Endothelial cell of umbilical vein (primary cell): ENCODE results near the gene RCOR1. TPM values are rescaled to one million over a fixed set of nuclear protein-coding genes. Genes with fewer than 3 reads are reported as not detected.

ENCODE experiments used
- BruUV-seq: library from RNA; stranded (reverse); fragments of 400-500 nt; replicated peaks from 2 replicates; lab custom pipeline; 2021; lab: Mats Ljungman, UMichigan
- CTCF ChIA-PET: fragments of 300-600, 350-600 bp; sonication (Branson Sonifier 250); formaldehyde crosslinking; loops from one replicate; lab custom pipeline; 2021; ENCODE audit warnings: antibody characterized with exemption, inconsistent platforms; lab: Charles Lee
- POLR2A ChIA-PET: fragments of 300-600, 350-600 bp; sonication (Branson Sonifier 250); formaldehyde crosslinking; loops from one replicate; lab custom pipeline; 2021; ENCODE audit warnings: antibody characterized with exemption, inconsistent platforms; lab: Charles Lee
- DNase-seq: peaks from one replicate; pipeline ENCODE4 v3.0.0-alpha.2; 2011; ENCODE audit warnings: low read depth, low spot score
- FAIRE-seq: peaks from 2 replicates; lab custom pipeline; 2011; peaks lifted over from hg19 to GRCh38; lab: Jason Lieb, UNC
- H2AFZ ChIP-seq: 2 replicates; pipeline ENCODE4 v1.6.0; 2012; ENCODE audit warnings: low read depth, low read length, control low read depth, inconsistent platforms
- H3K27ac ChIP-seq: 2 replicates; pipeline ENCODE4 v1.5.1; 2011; ENCODE audit warnings: low read depth, mild to moderate bottlenecking, control low read depth, low read length, moderate library complexity; ENCODE audit not compliant: insufficient read depth
- H3K27me3 ChIP-seq, 2 experiments: 2 replicates each; pipeline versions ENCODE4 v1.6.0 to v1.6.1; 2011; ENCODE audit warnings: low read length in 2 of 2, mixed read lengths in 1 of 2; ENCODE audit not compliant: control insufficient read depth in 2 of 2, insufficient read depth in 2 of 2
- H3K36me3 ChIP-seq, 2 experiments: 2 replicates in 1 of 2; 3 replicates in 1 of 2; pipeline ENCODE4 v1.5.1; 2011; ENCODE audit warnings: low read length in 2 of 2, mild to moderate bottlenecking in 1 of 2, moderate library complexity in 1 of 2; ENCODE audit not compliant: control insufficient read depth in 2 of 2, insufficient read depth in 2 of 2; ENCODE audit errors: extremely low read depth in 1 of 2
- H3K4me1 ChIP-seq: 3 replicates; pipeline ENCODE4 v1.5.1; 2011; ENCODE audit warnings: mild to moderate bottlenecking, low read length; ENCODE audit not compliant: control insufficient read depth, insufficient read depth; ENCODE audit errors: extremely low read depth
- H3K4me2 ChIP-seq: 2 replicates; pipeline ENCODE4 v1.6.1; 2011; ENCODE audit warnings: low read length, control low read depth, mixed read lengths; ENCODE audit not compliant: insufficient read depth
- H3K4me3 ChIP-seq, 3 experiments: fragments of 200-600 bp in 1 of 3; sonication (generic), shearing (Covaris generic) in 1 of 3; replicated peaks in 1 of 3; 2 replicates each; pipeline ENCODE4 v1.5.1; 2011 to 2016; ENCODE audit warnings: control low read depth in 3 of 3, low read length in 3 of 3, mild to moderate bottlenecking in 2 of 3, inconsistent platforms in 1 of 3, low read depth in 1 of 3, moderate library complexity in 1 of 3; ENCODE audit not compliant: insufficient read depth in 1 of 3
- H3K79me2 ChIP-seq: 2 replicates; pipeline ENCODE4 v1.6.0; 2012; ENCODE audit warnings: low read length, inconsistent platforms; ENCODE audit not compliant: control insufficient read depth, insufficient read depth
- H3K9ac ChIP-seq: replicated peaks from 2 replicates; pipeline ENCODE3; 2011; ENCODE audit warnings: low read length, control low read depth; ENCODE audit not compliant: insufficient read depth; ENCODE audit errors: extremely low read depth
- H3K9me1 ChIP-seq: replicated peaks from 3 replicates; pipeline ENCODE4 v1.6.0; 2011; ENCODE audit warnings: mild to moderate bottlenecking, low read length; ENCODE audit not compliant: control insufficient read depth, insufficient read depth; ENCODE audit errors: extremely low read depth
- H3K9me3 ChIP-seq: replicated peaks from 2 replicates; pipeline ENCODE4 v1.5.1; 2012; ENCODE audit warnings: low read length, inconsistent platforms; ENCODE audit not compliant: control insufficient read depth, insufficient read depth
- H4K20me1 ChIP-seq: replicated peaks from 2 replicates; pipeline ENCODE3; 2011; ENCODE audit warnings: mild to moderate bottlenecking, low read length; ENCODE audit not compliant: control insufficient read depth, insufficient read depth; ENCODE audit errors: extremely low read depth
- FOS ChIP-seq: IDR thresholded peaks from 2 replicates; pipeline ENCODE4 v1.6.1; 2011; ENCODE audit warnings: mild to moderate bottlenecking, low read length, moderate library complexity, borderline replicate concordance; ENCODE audit not compliant: insufficient read depth
- JUN ChIP-seq: IDR thresholded peaks from 2 replicates; pipeline ENCODE4 v1.6.1; 2011; ENCODE audit warnings: borderline replicate concordance, low read depth; ENCODE audit not compliant: insufficient read length, insufficient read depth
- MAX ChIP-seq: IDR thresholded peaks from 2 replicates; pipeline ENCODE4 v1.6.1; 2011; ENCODE audit not compliant: insufficient read depth, insufficient read length
- POLR2A ChIP-seq: IDR thresholded peaks from 2 replicates; pipeline ENCODE4 v1.6.1; 2012; ENCODE audit warnings: low read depth, mild to moderate bottlenecking, control low read depth, low read length
- POLR2AphosphoS5 ChIP-seq: IDR thresholded peaks from 2 replicates; pipeline ENCODE4 v1.6.1; 2012; ENCODE audit warnings: low read depth, mild to moderate bottlenecking, control low read depth, low read length, moderate library complexity; ENCODE audit not compliant: insufficient read depth
- dilution Hi-C: fragments of 300-500 bp; cut with MboI; formaldehyde crosslinking; loops from one replicate; pipeline ENCODE4 v1.15.0; 2019; ENCODE audit warnings: low sequenced_read_pairs; ENCODE audit not compliant: extremely low pct_ligation_motif_present
- intact Hi-C: fragments of 100-400 bp; cut with micrococcal nuclease; formaldehyde crosslinking; loops from one replicate; pipeline ENCODE4 v1.10.0; 2022
- polyA plus RNA-seq, 4 experiments: library from polyadenylated mRNA; depleted of rRNA in 3 of 4; stranded (reverse) in 3 of 4; unstranded in 1 of 4; fragments of >200 nt; gene quantifications; 2 replicates each; pipeline versions ENCODE4 v1.2.1 to v1.2.3, GENCODE V29; 2011 to 2012; ENCODE audit warnings: missing spikeins in 1 of 4
- small RNA-seq: library from RNA; depleted of rRNA; stranded (forward); fragments of <200 nt; gene quantifications from one replicate; pipeline ENCODE3, GENCODE V24; 2012; ENCODE audit warnings: low replicate concordance, low read depth; ENCODE audit not compliant: insufficient read depth, insufficient read length
- total RNA-seq: library from RNA; stranded (reverse); gene quantifications from 2 replicates; pipeline ENCODE4 v1.2.3, GENCODE V29; 2021

The RCOR1 gene
- total and polyA plus RNA-seq, 2 donors (not counting 3 experiments of a cell fraction or from before 2014, with no cell fraction given) = 15.6 to 32.2 TPM

DNA sequence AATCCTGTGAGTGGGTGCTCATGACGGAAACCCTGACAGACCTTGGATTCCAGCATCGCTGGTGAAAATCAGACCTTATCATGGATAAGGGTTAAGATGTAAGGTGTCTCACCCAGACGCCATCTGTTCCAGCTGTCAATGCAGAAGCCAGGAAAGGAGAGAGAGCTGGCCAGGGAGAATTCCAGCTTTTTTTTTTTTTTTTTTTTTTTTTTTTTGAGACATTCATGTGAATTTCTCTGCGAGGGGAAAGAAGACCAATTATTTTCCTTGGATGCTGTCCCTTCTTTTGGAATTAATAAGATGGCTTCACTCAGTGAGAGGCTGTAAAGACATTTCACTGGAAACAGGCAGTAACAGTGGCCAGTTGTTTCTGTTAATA is 186.6 kb downstream of the RCOR1 start:
- Histone ChIP-seq H4K20me1 (no peaks in the 10 kb centered on the region), H2AFZ (no peak overlapping the region), H3K27me3 (no peaks in the 10 kb centered on the region), H3K9me1 (no peaks in the 10 kb centered on the region), H3K4me2 (peak overlapping the region; percentile 96), H3K4me3 (peak overlapping the region in 2 of 3 experiments; percentile 74 to 96), H3K36me3 (no peaks in the 10 kb centered on the region), H3K9ac (peak overlapping the region; percentile 90), H3K9me3 (no peaks in the 10 kb centered on the region), H3K79me2 (peaks cover 58% of the 10 kb centered on the region), H3K27ac (no peak overlapping the region), H3K4me1 (peaks cover 16% of the 10 kb centered on the region)
- no peak for TF ChIP-seq POLR2AphosphoS5
- no TSS peak for BruUV-seq
- ChIA-PET CTCF (interaction anchor here (1.0 kb wide), 1 partner anchor 85 kb away, joined by 5 read pairs; no protein-coding TSS in a partner anchor), POLR2A (no interaction called here)
- no peak for DNase-seq
- peak; percentile 26 for FAIRE-seq
- dilution Hi-C loops (no loop called here), intact Hi-C loops (loop anchor here (2.0 to 5.0 kb wide), 2 partner anchors 187 to 254 kb away; partner anchors contain the start of gene RCOR1)

- Histone ChIP-seq H3K27ac (no peak overlapping the region), H3K9ac (no peak overlapping the region), H3K36me3 (no peaks in the 10 kb centered on the region), H3K4me2 (no peak overlapping the region), H4K20me1 (no peaks in the 10 kb centered on the region), H3K4me1 (peaks cover 14% of the 10 kb centered on the region), H3K79me2 (peaks cover 64% of the 10 kb centered on the region), H2AFZ (no peak overlapping the region), H3K9me3 (no peaks in the 10 kb centered on the region), H3K4me3 (no peak overlapping the region), H3K27me3 (no peaks in the 10 kb centered on the region), H3K9me1 (no peaks in the 10 kb centered on the region)
- POLR2A ChIA-PET = no interaction called here
- intact Hi-C loops = loop anchor here (2.0 to 5.0 kb wide), 2 partner anchors 187 to 255 kb away; partner anchors contain the start of gene RCOR1
- CTCF ChIA-PET = no interaction called here
- DNase-seq (no peak), FAIRE-seq (no peak)
- dilution Hi-C loops = no loop called here
- TF ChIP-seq JUN = no peak
- no peak for TF ChIP-seq POLR2A
- TF ChIP-seq FOS = no peak
- TF ChIP-seq MAX = no peak
- TF ChIP-seq POLR2AphosphoS5 = no peak
- BruUV-seq = no TSS peak
Measured at GRCh38 chr14:102779574-102780315, 187.3 kb downstream of the RCOR1 start.

Small RNAs within 50 kb of the gene (small RNA-seq; reads per million reads assigned to genes)
- gene RF00019 (not detected), gene RN7SL546P (not detected)

Other genes with a start within 250 kb of the RCOR1 start
- 42.1 and 44.0 TPM in 2 replicates for gene CINP, start 229.8 kb upstream of the RCOR1 start, total RNA-seq
- gene CINP, start 229.8 kb upstream of the RCOR1 start, polyA plus RNA-seq = 73.3 and 79.1 TPM in 2 replicates
- gene TECPR2, start 229.7 kb upstream of the RCOR1 start, total RNA-seq = 21.5 TPM in 2 replicates
- gene TECPR2, start 229.7 kb upstream of the RCOR1 start, polyA plus RNA-seq = 8.9 and 9.4 TPM in 2 replicates
- 24.6 and 25.9 TPM in 2 replicates for gene ANKRD9, start 82.9 kb upstream of the RCOR1 start, total RNA-seq
- gene ANKRD9, start 82.9 kb upstream of the RCOR1 start, polyA plus RNA-seq = 21.0 and 27.5 TPM in 2 replicates
- 25.6 and 27.6 TPM in 2 replicates for gene TRAF3, start 184.8 kb downstream of the RCOR1 start, total RNA-seq
- gene TRAF3, start 184.8 kb downstream of the RCOR1 start, polyA plus RNA-seq = 12.7 and 14.4 TPM in 2 replicates